Breast epithelium (tissue), 3 donors: ENCODE data around the gene LIPF.
"Not testable (repeated sequence)": the region's sequence is repeated elsewhere in the genome, so short reads cannot be mapped to it uniquely, and the experiment has no call there.

Source experiments
- CTCF ChIP-seq, 3 donors: fragments of 450-650 bp; IDR thresholded peaks; one replicate each; pipeline ENCODE4 v1.5.1; 2016 to 2017; ENCODE audit warnings: antibody characterized with exemption in 3 of 3, mild to moderate bottlenecking in 3 of 3, moderate library complexity in 3 of 3
- POLR2A ChIP-seq: fragments of 450-650 bp; IDR thresholded peaks from one replicate; pipeline ENCODE4 v1.6.1; 2016; ENCODE audit warnings: antibody characterized with exemption, mild to moderate bottlenecking, moderate library complexity
- POLR2AphosphoS5 ChIP-seq, 3 donors: sonication (generic); formaldehyde crosslinking; IDR thresholded peaks; one replicate each; pipeline ENCODE4 v1.6.1; 2017; ENCODE audit warnings: antibody characterized with exemption in 3 of 3

GRCh38 chr10:88663153-88663552 is 1.1 kb upstream of the LIPF start:
- not testable (repeated sequence) for TF ChIP-seq CTCF (IDR thresholded peaks at IDR 0.05); POLR2A; POLR2AphosphoS5 (IDR thresholded peaks at IDR 0.05)
